ENCODE measurements around the gene TAOK3.

GRCh38 chr12:118135788-118136558 lies 236.7 kb downstream of the TAOK3 start, which contains the start of gene PEBP1:
- no peak for TF ChIP-seq CTCF (IDR thresholded peaks at IDR 0.05)
- TF ChIP-seq EZH2 (IDR thresholded peaks at IDR 0.05), result no peak
